GM10266 (cell line): ENCODE results near the gene YAP1.

Experiments
- DNase-seq: peaks from one replicate; pipeline ENCODE4 v3.0.0; 2012; ENCODE audit errors: extremely low spot score
- TF ChIP-seq, protein P1 (sequence below): IDR thresholded peaks from 2 replicates; pipeline ENCODE4 v1.5.1; 2012; ENCODE audit warnings: mild to moderate bottlenecking, low read depth; ENCODE audit not compliant: control insufficient read depth, insufficient read depth; ENCODE audit errors: missing control alignments

Gene YAP1

GRCh38 chr11:102280245-102280833, 170.1 kb downstream of the YAP1 start:
- no peak for DNase-seq
- TF ChIP-seq, protein P1, sequence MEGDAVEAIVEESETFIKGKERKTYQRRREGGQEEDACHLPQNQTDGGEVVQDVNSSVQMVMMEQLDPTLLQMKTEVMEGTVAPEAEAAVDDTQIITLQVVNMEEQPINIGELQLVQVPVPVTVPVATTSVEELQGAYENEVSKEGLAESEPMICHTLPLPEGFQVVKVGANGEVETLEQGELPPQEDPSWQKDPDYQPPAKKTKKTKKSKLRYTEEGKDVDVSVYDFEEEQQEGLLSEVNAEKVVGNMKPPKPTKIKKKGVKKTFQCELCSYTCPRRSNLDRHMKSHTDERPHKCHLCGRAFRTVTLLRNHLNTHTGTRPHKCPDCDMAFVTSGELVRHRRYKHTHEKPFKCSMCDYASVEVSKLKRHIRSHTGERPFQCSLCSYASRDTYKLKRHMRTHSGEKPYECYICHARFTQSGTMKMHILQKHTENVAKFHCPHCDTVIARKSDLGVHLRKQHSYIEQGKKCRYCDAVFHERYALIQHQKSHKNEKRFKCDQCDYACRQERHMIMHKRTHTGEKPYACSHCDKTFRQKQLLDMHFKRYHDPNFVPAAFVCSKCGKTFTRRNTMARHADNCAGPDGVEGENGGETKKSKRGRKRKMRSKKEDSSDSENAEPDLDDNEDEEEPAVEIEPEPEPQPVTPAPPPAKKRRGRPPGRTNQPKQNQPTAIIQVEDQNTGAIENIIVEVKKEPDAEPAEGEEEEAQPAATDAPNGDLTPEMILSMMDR = no peak
